ENCODE results near the gene TSPAN12. TPM values are rescaled to one million over a fixed set of nuclear protein-coding genes. Genes with fewer than 3 reads are reported as not detected.

TSPAN12 gene
- total RNA-seq, 1 experiment from 2014 or later: 17.3 TPM

DNA sequence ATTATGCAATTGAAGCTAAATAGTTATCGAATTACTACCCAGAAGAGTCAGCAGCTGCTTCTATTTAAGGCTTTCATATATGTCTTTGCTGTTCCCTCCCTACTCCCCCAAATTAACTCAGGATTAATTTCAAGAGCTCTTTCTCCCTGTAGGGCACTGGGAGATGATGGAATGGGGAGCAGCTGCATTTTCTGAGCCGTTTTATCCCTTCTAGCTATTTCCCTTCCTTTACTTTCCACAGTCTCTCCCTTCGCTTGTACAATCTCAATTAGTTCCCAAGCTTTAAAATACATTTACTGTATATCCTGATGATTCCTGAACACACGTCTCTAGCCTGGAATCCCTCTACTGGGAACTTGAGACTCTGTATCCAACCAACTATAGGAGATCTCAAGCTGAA, 19.8 kb upstream of the TSPAN12 start (continued):
- no peak for TF ChIP-seq ZNF281 (CRISPR knock-in tag; IDR thresholded peaks at IDR 0.05)
- TF ChIP-seq CBFB (CRISPR knock-in tag; IDR thresholded peaks at IDR 0.05; ENCODE audit: low read depth): no peak
- no peak for TF ChIP-seq RELA (CRISPR knock-in tag; IDR thresholded peaks at IDR 0.05; ENCODE audit: borderline replicate concordance)
- TF ChIP-seq ZNF532 (CRISPR knock-in tag; IDR thresholded peaks at IDR 0.05; ENCODE audit: borderline replicate concordance): no peak
- no peak for TF ChIP-seq NFE2L1 (CRISPR knock-in tag; IDR thresholded peaks at IDR 0.05)
- no peak for TF ChIP-seq KAT7 (CRISPR knock-in tag; IDR thresholded peaks at IDR 0.05; ENCODE audit: borderline replicate concordance)
- TF ChIP-seq GABPB1 (CRISPR knock-in tag; IDR thresholded peaks at IDR 0.05): no peak

DNA sequence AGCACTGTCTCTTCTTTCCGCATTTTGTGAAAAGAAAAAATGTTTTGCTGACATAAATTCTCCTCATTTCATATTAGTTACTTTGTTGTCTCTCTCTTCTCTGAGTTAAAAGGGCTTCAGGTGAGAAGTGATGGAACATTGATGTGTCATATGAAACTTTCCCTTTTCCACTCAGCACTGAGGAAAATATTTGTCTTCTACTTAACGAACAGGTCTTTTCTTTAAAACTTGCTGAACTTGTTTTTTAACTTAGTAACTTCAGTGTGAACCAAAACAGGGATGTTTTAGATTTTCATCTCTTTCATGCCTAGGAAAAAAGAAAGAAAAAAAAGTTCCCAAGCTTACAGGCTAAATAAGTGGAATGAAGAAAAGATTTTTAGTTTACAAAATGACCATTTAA, 19.0 kb upstream of the TSPAN12 start:
- ATAC-seq (no peak), DNase-seq (ENCODE audit: low spot score) (no peak)
- H3K27ac Mint-ChIP-seq: no peak overlapping the region
- POLR2A ChIA-PET: no interaction called here
- no peaks in the 10 kb centered on the region for H3K27me3 Mint-ChIP-seq (ENCODE audit: low read depth)
- peaks cover 24% of the 10 kb centered on the region for H3K4me1 Mint-ChIP-seq
- H3K4me3 Mint-ChIP-seq: no peak overlapping the region
- H3K36me3 Mint-ChIP-seq: no peaks in the 10 kb centered on the region
- CTCF ChIA-PET: interaction anchor here (1.0 kb wide), 1 partner anchor 84 kb away, joined by 3 read pairs; no protein-coding TSS in a partner anchor
- 0 out of 2 replicates have a peak, but pooled peaks cover 5% of the 10 kb centered on the region for H3K9me3 Mint-ChIP-seq
- TF ChIP-seq ZNF532 (CRISPR knock-in tag; IDR thresholded peaks at IDR 0.05; ENCODE audit: borderline replicate concordance): no peak
- no peak for TF ChIP-seq GABPB1 (CRISPR knock-in tag; IDR thresholded peaks at IDR 0.05)
- no peak for TF ChIP-seq USF1 (CRISPR knock-in tag; IDR thresholded peaks at IDR 0.05)
- no peak for TF ChIP-seq ZBTB43 (CRISPR knock-in tag; IDR thresholded peaks at IDR 0.05)
- no peak for TF ChIP-seq ARID4B (CRISPR knock-in tag; IDR thresholded peaks at IDR 0.05; ENCODE audit: borderline replicate concordance)
- no peak for TF ChIP-seq E2F1 (CRISPR knock-in tag; IDR thresholded peaks at IDR 0.05)
- TF ChIP-seq IRF2 (CRISPR knock-in tag; IDR thresholded peaks at IDR 0.05; ENCODE audit: borderline replicate concordance, low read depth): no peak
- no peak for TF ChIP-seq IRF1 (CRISPR knock-in tag; IDR thresholded peaks at IDR 0.05)
- no peak for TF ChIP-seq GTF2I (CRISPR knock-in tag; conservative IDR thresholded peaks at IDR 0.05)
